ENCODE data around the gene NUP133.

- TF ChIP-seq EZH2 (IDR thresholded peaks at IDR 0.05; ENCODE audit: low read depth, unreplicated experiment) (no peak), CTCF (conservative IDR thresholded peaks at IDR 0.05; ENCODE audit: low read depth in 2 of 2) (no peak), REST (IDR thresholded peaks at IDR 0.05; ENCODE audit: unreplicated experiment) (no peak), EZH2phosphoT487 (IDR thresholded peaks at IDR 0.05; ENCODE audit: unreplicated experiment) (no peak), STAT1 (IDR thresholded peaks at IDR 0.05; ENCODE audit: unreplicated experiment) (no peak), ZNF462 (CRISPR knock-in tag; IDR thresholded peaks at IDR 0.05) (no peak), CREB1 (CRISPR knock-in tag; IDR thresholded peaks at IDR 0.05; ENCODE audit: low read depth) (no peak)
Observed at GRCh38 chr1:229547542-229547941, 39.4 kb upstream of the NUP133 start.
